GM21786 (cell line): ENCODE results near the gene C16orf92.

Experiments used
- ATAC-seq: cut with Tn5 transposase; IDR thresholded peaks from one replicate; pipeline ENCODE4 v1.9.1; 2021; ENCODE audit not compliant: unreplicated experiment

C16orf92 gene

GRCh38 chr16:30022887-30023286 lies at the start of gene C16orf92:
TSS of gene C16orf92 (plus strand) at chr16:30023198. CDS start at chr16:30023341, 143 bp downstream.
- ATAC-seq = no peak

DNA sequence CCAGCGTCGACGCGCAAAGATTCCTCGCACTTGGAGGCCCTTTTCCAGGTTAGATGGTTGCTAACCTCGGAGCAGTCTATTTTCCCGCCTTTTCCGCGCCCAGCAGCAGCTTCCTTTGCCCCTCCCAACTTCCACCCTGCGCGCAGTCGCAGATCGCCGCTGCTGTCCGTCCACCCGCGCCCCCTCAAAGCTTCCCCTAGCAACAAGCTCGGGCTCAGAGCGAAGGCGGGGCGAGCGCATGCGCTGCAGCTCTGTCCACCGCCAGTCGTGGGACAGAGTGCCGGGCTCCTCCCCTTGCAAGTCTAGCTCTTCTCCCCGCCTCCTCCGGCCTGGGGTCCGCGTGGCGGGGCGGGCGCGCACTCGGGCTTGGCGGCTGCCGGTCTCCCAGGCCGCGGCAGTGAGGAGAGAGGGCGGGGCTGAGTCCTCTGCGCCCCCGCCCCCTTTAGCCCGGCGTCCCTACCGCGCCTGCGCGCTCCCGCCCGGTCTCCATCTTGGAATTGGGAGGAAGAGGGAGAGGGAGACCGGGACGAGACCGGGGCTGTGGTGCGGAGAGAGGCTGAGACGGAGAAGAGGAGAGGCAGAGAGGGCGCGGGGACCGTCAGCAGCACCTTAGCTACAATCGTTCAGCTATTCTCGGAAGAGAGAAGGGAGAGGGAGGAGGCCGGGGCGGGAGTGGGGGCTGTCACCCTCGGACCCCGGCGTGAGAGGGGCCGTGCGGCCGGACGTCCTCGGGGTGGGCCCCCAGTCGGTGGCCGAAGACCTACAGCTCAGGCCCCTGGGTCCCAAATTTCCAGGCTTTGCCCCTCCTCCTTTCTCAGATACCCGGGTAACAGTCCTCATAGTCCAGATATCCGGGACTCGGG lies 49.4 kb upstream of the C16orf92 start, which contains the start of gene TAOK2:
Gene TAOK2 (plus strand): TSS at position 485 of the 863 bp plus-strand sequence. CDS start 3,905 bp downstream, outside the sequence.
- peak; percentile 93 for ATAC-seq

DNA sequence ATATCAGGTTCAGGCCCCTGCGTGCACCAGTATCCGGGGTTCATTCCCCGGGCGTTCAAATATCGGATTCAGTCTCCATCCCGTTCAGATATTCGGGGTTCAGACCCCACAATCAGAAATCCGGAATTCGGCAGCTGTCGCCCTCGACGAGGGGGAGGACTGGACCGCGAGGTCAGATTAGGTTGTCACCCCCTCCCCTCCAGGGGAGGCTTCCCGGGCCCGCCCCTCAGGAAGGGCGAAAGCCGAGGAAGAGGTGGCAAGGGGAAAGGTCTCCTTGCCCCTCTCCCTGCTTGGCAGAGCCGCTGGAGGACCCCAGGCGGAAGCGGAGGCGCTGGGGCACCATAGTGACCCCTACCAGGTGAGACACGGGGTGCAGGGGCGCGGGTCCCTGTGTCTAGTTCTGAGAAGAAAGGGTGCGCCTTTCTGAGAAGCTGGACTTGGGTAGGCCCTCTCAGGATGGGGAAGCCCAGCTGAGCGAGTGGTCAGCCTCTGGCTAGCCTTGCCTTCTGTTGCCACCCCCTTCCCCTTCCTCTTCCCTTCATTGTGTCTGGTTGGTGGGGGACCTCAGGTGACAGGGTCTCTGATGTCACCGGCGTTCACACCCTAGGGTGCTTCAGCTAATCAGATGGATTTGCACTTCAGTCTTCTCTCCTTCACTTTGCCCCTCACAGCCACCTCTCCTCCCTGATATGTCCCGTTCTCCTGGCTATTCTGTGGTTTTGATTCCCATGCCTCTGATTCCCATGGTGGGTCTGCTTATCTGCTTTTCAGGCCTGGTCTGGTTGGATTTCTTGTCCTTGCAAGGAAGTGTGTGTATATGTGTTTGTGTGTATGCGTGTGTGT lies 48.5 kb upstream of the C16orf92 start:
- no peak for ATAC-seq

DNA sequence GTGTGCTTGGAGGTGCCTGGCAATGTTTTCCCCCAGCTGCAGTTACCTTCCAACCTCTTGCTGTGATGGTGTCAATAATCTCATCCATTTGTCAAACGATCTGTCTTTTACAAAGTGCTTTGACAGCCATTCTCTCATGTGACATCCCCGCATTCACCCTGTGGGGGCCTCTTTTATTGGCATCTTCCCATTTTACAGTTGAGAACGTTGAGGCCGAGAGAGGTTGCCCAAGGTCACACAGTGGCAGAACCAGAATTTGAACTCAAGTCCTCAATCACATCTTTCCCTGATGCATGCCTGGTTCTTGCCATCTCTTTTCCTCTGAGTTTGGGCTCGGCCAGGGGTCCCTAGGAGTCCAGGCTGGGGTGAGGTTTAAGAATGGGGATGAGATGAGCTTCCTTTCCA lies 47.9 kb upstream of the C16orf92 start:
- ATAC-seq = no peak

DNA sequence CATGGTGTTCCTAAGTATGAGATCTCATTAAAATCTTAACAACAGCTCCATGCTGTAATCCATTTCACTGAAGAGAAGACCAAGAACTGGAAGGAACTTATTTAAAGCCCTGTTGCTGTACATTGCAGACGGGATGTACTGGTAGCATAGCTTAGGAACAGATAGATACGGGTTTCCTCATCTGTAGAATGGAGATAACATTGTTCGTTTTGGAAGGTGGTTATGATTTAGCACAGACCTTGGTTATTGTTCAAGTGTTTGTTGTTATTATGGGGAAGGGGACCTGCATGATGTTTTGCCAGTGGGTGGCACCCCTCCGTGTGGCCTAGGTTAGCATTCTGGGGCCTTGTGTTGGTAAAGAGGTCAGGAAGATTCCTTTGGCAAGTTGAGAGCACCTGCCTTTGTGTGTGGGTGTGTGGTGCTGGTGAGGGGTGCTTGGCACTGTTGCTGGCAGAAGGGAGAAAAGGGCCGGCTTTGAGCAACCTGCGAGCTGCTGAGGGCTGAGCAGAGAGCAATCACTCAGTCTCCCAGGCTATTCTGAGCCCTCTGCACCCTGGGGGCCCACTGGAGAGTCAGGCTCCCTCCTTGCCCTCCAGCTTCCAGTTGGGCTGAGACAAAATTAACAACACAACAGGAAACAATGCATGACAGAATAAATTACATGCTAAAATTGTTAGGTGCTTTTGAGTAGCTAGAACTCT lies 47.0 kb upstream of the C16orf92 start:
- ATAC-seq = no peak

- no peak for ATAC-seq
Measured at GRCh38 chr16:29977063-29977825, 45.8 kb upstream of the C16orf92 start.

GRCh38 chr16:29978081-29978480 lies 44.9 kb upstream of the C16orf92 start:
- ATAC-seq = no peak

DNA sequence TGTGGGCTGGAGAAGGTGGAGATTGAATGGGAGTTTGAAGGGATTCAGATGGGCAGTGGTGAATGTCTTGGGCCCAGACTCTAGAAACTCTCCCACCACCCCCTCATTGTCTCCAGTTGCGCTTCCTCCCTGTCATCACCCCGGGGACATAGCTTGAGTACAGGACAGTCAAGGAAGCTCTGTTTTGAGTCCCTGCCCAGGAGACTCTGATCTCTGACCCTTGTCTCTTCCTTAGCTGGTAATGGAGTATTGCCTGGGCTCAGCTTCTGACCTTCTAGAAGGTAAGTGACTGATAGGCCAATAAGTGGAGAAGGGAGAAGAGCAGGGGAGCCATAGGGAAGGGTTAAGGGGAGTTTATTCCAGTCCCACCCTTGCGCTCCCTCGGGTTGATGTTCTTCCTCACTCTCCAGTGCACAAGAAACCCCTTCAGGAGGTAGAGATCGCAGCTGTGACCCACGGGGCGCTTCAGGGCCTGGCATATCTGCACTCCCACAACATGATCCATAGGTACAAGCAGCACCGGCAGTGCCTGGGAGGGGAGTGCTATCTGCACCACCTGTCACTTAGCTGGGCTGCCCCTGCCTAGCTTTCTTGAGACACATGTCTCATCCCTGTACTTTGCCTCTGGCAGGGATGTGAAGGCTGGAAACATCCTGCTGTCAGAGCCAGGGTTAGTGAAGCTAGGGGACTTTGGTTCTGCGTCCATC lies 44.3 kb upstream of the C16orf92 start:
- ATAC-seq = no peak

GRCh38 chr16:29982560-29983419 lies 40.2 kb upstream of the C16orf92 start:
- no peak for ATAC-seq

GRCh38 chr16:29983420-29984136 lies 39.4 kb upstream of the C16orf92 start:
- ATAC-seq = no peak

GRCh38 chr16:29984137-29984763 lies 38.7 kb upstream of the C16orf92 start:
- ATAC-seq = no peak

DNA sequence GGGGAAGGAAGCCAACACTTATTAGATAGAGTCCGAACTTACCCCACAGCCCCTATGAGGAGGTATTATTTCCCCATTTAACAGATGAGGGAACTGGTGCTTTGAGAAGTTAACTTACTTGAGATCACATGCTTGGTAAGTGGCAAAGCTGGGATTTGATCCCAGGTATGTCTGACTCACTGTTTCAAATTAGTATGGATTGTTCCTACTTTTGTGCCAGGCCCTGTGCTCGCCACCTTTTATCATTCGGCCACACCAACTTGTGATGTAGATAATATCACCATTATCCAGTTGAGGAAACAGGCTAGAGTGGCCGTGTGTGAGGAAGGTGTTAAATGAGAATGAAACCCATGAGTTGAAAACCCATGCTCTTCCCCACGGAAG lies 38.2 kb upstream of the C16orf92 start:
- ATAC-seq = no peak

- ATAC-seq = no peak
Measured at GRCh38 chr16:29985271-29985811, 37.7 kb upstream of the C16orf92 start.

GRCh38 chr16:29986231-29986630 lies 36.8 kb upstream of the C16orf92 start:
- no peak for ATAC-seq

- no peak for ATAC-seq
Measured at GRCh38 chr16:29986931-29987330, 36.1 kb upstream of the C16orf92 start.

GRCh38 chr16:29987371-29988085 lies 35.5 kb upstream of the C16orf92 start:
- ATAC-seq = no peak
